ENCODE results near the gene FGF1.

DNA sequence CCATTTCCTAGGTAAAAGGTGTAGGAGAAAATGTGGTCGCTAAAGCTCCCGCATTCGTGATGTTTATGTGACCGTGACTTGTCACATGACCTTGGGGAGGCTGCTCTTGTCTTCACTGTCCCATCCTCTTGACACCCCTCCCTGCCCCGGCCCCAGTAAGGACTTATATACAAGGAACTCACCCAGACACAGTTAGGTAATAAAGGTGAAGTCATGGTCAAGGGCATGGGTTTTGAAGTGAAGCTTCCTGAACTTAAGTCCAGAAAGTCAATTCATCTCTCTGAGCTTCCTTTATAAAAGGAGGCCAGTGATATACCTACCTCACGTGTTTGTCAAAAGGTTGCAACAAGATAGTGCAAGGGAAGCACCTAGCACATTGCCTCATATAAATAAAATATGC, 17.6 kb downstream of the FGF1 start:
- TF ChIP-seq, protein P1, sequence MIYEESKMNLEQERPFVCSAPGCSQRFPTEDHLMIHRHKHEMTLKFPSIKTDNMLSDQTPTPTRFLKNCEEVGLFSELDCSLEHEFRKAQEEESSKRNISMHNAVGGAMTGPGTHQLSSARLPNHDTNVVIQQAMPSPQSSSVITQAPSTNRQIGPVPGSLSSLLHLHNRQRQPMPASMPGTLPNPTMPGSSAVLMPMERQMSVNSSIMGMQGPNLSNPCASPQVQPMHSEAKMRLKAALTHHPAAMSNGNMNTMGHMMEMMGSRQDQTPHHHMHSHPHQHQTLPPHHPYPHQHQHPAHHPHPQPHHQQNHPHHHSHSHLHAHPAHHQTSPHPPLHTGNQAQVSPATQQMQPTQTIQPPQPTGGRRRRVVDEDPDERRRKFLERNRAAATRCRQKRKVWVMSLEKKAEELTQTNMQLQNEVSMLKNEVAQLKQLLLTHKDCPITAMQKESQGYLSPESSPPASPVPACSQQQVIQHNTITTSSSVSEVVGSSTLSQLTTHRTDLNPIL (CRISPR knock-in tag; IDR thresholded peaks at IDR 0.05; ENCODE audit: low read depth), result no peak
- no peak for TF ChIP-seq ZNF565 (CRISPR knock-in tag; conservative IDR thresholded peaks at IDR 0.05; ENCODE audit: low read depth)
- TF ChIP-seq ZFP3 (CRISPR knock-in tag; IDR thresholded peaks at IDR 0.05), result no peak
- TF ChIP-seq CSDC2 (CRISPR knock-in tag; IDR thresholded peaks at IDR 0.05), result no peak
- no peak for TF ChIP-seq ZC3H10 (CRISPR knock-in tag; IDR thresholded peaks at IDR 0.05)
- TF ChIP-seq TCF4 (CRISPR knock-in tag; IDR thresholded peaks at IDR 0.05; ENCODE audit: borderline replicate concordance), result no peak
- no peak for TF ChIP-seq GLIS3 (CRISPR knock-in tag; IDR thresholded peaks at IDR 0.05)
- TF ChIP-seq ESRRG (CRISPR knock-in tag; IDR thresholded peaks at IDR 0.05), result no peak
- TF ChIP-seq, protein P2, sequence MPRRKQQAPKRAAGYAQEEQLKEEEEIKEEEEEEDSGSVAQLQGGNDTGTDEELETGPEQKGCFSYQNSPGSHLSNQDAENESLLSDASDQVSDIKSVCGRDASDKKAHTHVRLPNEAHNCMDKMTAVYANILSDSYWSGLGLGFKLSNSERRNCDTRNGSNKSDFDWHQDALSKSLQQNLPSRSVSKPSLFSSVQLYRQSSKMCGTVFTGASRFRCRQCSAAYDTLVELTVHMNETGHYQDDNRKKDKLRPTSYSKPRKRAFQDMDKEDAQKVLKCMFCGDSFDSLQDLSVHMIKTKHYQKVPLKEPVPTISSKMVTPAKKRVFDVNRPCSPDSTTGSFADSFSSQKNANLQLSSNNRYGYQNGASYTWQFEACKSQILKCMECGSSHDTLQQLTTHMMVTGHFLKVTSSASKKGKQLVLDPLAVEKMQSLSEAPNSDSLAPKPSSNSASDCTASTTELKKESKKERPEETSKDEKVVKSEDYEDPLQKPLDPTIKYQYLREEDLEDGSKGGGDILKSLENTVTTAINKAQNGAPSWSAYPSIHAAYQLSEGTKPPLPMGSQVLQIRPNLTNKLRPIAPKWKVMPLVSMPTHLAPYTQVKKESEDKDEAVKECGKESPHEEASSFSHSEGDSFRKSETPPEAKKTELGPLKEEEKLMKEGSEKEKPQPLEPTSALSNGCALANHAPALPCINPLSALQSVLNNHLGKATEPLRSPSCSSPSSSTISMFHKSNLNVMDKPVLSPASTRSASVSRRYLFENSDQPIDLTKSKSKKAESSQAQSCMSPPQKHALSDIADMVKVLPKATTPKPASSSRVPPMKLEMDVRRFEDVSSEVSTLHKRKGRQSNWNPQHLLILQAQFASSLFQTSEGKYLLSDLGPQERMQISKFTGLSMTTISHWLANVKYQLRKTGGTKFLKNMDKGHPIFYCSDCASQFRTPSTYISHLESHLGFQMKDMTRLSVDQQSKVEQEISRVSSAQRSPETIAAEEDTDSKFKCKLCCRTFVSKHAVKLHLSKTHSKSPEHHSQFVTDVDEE (CRISPR knock-in tag; IDR thresholded peaks at IDR 0.05), result no peak
- TF ChIP-seq, protein P3, sequence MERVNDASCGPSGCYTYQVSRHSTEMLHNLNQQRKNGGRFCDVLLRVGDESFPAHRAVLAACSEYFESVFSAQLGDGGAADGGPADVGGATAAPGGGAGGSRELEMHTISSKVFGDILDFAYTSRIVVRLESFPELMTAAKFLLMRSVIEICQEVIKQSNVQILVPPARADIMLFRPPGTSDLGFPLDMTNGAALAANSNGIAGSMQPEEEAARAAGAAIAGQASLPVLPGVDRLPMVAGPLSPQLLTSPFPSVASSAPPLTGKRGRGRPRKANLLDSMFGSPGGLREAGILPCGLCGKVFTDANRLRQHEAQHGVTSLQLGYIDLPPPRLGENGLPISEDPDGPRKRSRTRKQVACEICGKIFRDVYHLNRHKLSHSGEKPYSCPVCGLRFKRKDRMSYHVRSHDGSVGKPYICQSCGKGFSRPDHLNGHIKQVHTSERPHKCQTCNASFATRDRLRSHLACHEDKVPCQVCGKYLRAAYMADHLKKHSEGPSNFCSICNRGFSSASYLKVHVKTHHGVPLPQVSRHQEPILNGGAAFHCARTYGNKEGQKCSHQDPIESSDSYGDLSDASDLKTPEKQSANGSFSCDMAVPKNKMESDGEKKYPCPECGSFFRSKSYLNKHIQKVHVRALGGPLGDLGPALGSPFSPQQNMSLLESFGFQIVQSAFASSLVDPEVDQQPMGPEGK (CRISPR knock-in tag; IDR thresholded peaks at IDR 0.05; ENCODE audit: borderline replicate concordance), result no peak
- TF ChIP-seq ARNTL (CRISPR knock-in tag; IDR thresholded peaks at IDR 0.05; ENCODE audit: borderline replicate concordance, low read depth), result no peak
- no peak for TF ChIP-seq ISL1 (CRISPR knock-in tag; IDR thresholded peaks at IDR 0.05)
- no peak for TF ChIP-seq ZNF70 (CRISPR knock-in tag; IDR thresholded peaks at IDR 0.05)
